ENCODE data around the gene KCTD18.

KCTD18 gene

DNA sequence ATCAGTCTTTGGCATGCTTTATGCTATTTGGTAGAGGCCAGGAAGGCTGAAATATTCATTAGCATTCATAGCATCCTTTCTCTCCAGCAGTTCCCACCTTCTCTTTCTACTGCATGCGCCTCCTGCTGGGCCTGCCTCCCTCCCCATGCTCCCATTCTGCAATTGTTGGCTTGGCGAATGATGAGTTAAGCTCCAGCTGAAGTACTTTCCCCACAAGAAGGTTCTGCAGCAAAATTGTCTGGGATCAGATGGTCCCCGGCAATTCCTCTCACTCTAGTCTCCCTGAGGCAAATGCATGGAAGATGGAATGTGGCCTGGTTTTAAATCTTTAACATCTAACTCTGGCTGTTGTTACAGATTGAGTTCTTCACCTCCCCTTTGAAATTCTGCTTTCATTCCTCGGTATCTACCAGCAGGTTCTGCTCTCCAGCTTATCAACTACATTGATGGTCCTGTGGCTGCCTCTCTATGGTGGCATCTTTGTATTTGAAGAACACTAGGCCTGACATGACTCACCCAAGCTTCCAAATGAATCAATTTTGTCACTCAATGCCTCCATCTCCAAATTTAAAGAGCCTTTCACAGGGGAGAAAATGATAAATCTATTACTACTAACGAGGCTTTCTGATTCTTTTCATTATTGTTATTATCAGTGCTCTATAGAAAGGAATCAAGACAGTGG lies 55.9 kb downstream of the KCTD18 start:
- DNase-seq, result no peak

GRCh38 chr2:200453142-200453852 lies 56.6 kb downstream of the KCTD18 start:
- DNase-seq, result no peak

DNA sequence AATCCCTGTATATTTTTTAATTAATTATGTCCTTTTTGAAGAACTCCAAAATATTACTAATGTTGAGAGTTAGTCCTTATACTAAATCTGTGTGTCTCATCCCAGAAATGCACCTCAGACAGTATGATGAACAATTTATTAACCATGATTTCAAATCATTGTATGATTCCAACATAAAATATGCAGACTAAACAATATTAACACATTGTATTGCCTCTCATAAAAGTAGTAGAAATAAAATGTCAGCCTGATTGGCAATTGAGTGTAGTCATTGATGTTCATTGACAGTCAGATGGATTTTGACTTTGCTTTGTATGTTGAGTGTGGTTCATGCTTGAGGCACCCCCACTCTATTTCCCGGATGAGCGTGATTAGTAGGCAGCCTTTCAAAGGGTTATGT lies 57.5 kb downstream of the KCTD18 start:
- no peak for DNase-seq

DNA sequence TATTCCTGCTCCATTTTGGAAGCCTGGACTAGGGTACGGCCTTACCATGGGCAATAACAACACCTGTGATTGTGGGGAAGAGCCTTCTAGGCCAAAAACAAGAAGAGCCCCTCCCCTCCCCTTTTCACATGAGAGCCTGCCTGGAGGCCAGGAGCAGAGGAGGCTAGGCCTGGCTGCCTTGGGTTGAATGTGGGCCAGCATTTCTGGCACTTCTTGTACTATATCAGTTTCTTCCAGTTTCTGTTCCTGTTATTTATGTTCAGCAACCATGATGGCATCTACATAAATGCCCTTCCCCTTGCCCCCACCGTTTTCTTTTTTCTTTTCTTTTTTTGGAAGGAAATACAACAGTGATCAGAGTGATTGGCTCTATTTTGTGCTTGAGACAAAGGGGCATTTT lies 58.4 kb downstream of the KCTD18 start:
- no peak for DNase-seq

DNA sequence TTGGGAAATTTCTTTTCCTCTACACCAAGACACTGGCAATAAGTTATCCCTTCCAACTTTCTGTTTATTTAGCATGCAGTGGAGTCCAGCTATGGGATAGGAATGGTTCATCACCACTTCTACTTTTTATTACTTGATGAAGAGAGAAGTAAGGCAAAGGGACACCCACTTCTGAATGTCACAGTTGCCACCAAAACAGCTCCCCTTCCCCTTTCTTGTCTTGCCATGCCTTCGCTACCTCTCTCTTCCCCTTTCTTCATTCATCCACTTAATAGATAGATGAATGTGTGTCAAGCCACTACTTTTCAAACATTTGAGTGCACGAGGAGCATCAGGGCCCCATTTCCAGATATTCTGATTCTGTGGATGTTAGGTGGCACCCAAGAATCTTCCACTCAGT lies 59.6 kb downstream of the KCTD18 start:
- no peak for DNase-seq

DNA sequence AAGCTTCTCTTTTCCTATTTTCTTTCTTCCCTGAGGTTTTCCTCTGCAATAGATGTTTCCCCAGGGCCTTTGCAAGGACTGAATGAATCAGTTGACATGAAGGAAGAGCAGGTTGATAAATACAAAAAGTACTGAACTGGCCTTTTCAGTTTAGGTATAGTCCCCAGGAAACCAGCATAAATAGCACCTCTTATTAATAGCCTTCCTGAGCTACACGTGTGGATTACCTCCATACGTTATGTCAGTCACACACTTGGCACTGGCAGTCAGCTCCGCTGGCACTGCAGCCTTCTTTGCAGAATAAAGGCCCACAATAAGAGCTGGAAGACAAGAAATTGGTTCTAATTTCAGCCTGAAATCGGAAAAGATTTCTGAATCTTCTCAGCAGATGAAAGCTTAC lies 60.7 kb downstream of the KCTD18 start:
- DNase-seq, result no peak

GRCh38 chr2:200448455-200448854 lies 61.4 kb downstream of the KCTD18 start:
- no peak for DNase-seq

DNA sequence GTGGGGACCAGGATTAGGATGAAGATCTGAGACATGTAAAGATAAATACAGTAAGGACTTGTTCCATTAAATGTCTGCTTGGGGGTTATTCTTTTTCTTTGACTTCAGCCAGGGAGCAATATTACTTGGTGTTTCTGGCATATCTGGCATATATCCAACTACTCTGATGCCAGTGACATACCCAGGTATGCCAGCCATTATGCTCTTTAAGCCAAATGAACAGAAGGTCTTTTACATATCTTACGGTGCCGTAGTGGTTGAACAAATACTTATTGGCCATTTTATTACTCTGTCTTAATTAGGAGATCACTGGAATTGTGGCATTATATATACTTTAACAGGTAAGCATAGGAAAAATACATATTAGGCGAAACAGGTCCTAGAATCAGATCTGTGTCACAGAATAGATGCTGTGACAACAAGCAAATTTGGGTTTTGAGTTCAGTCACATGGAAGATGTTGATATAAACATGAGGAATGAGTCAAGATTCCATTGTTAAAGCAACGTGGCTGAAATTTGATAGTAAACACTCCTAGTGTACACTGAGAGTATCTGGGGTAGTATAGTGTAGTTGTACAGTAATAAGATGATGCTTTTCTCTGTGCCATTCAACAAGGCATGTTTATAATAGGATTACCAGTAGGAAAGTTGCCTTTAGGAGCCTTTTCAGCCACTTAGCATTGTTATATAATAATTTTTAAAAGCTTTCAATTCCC lies 62.6 kb downstream of the KCTD18 start:
- DNase-seq, result no peak

DNA sequence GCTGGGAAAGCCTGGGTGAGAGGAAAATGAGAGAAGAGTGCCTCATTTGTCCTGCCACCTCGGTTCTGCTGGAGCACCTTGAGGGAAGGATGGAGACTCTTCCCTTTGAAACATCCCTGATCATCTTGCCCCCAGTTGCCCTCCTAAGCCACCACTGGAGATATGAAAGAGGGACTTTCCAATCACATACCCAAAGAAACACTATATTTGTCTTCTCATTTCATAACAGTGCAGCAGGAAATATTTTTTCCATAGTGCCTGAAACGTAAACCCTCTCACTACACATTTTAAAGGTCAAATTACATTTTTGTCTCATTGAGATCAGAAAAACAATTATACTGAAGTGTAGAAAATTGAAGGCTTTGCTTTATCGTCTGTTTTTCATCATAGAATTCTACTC lies 63.3 kb downstream of the KCTD18 start:
- no peak for DNase-seq

GRCh38 chr2:200445284-200445683 lies 64.6 kb downstream of the KCTD18 start:
- DNase-seq, result no peak

DNA sequence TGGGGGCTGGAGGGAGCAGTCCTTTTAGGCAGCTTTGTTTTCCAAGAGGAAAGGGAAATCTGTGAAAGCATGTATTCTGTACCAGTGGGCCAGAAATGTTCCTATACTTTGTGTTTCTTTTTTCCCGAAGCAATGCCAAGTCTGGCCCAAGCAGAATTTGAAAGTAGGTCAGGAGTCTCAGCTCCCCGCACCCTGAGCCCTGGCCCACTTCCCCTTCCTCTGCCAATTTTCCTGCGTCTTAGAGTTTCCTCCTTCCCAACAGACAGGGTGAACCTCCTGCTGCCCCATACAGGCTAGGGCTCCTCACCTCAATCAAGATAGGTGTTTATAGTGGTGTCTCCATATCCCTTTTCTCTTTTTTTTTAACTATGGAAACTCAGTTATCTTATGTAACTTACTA lies 65.3 kb downstream of the KCTD18 start:
- no peak for DNase-seq

- no peak for DNase-seq
Measured at GRCh38 chr2:200443916-200444315, 66.0 kb downstream of the KCTD18 start.

GRCh38 chr2:200443376-200443775 lies 66.5 kb downstream of the KCTD18 start:
- DNase-seq, result no peak

DNA sequence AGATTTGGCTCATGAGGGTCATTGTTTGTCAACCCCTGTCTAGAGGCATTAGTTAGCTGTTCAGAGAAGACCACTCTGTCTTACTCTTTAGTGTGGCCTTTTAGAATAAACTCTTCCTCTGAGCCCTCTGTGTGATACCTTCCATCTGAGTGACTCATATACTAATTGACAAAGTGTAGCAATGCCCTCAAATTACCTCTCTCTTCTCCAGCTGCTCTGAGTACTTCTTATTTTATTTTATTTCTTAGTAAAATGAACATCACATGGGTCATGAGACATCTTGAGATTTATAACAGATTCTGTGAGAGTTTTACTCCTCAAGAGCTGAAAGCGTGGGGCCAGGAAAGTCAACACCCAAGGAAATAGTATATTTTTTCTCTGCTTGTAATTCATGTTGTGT lies 67.4 kb downstream of the KCTD18 start:
- no peak for DNase-seq

- no peak for DNase-seq
Measured at GRCh38 chr2:200439981-200440380, 69.9 kb downstream of the KCTD18 start.

Data from NCI-H524 treated with DMSO at 0.1 percent for 48 hours (cell line).